Activated CD8-positive, alpha-beta memory T cell treated with anti-CD3 and anti-CD28 coated beads, Interleukin-2, amount 50 U/mL, for 4 hours (primary cell): ENCODE results near the gene AP1G2.
"Not testable (repeated sequence)": the region's sequence is repeated elsewhere in the genome, so short reads cannot be mapped to it uniquely, and the experiment has no call there.

ENCODE experiments used
- DNase-seq: peaks from one replicate; pipeline ENCODE4 v3.0.0-alpha.2; 2020

The AP1G2 gene

GRCh38 chr14:23590198-23590597 is 22.6 kb upstream of the AP1G2 start:
- no peak for DNase-seq

- no peak for DNase-seq
These were observed 22.0 kb upstream of the AP1G2 start for GRCh38 chr14:23589606-23590005.

GRCh38 chr14:23588884-23589598 is 21.4 kb upstream of the AP1G2 start:
- peak; percentile 73 for DNase-seq

- DNase-seq = not testable (repeated sequence)
These were observed 17.1 kb upstream of the AP1G2 start for GRCh38 chr14:23584527-23585203.

GRCh38 chr14:23583761-23584526 is 16.4 kb upstream of the AP1G2 start:
- not testable (repeated sequence) for DNase-seq

GRCh38 chr14:23582906-23583760 is 15.5 kb upstream of the AP1G2 start:
- no peak for DNase-seq

- DNase-seq = no peak
These were observed 13.3 kb upstream of the AP1G2 start for GRCh38 chr14:23580948-23581281.

- no peak for DNase-seq
These were observed 12.7 kb upstream of the AP1G2 start for GRCh38 chr14:23580152-23580926.

- DNase-seq = no peak
These were observed 12.1 kb upstream of the AP1G2 start for GRCh38 chr14:23579739-23580138.

GRCh38 chr14:23579311-23579630 is 11.7 kb upstream of the AP1G2 start:
- no peak for DNase-seq

GRCh38 chr14:23578560-23579310 is 11.1 kb upstream of the AP1G2 start, which contains the start of gene JPH4:
Gene JPH4, minus strand, starts transcription at chr14:23578790. Its CDS starts 1,337 bp downstream, at chr14:23577453.
- DNase-seq = no peak

GRCh38 chr14:23577710-23578392 is 10.3 kb upstream of the AP1G2 start:
- DNase-seq = no peak

- DNase-seq = no peak
These were observed 9.6 kb upstream of the AP1G2 start for GRCh38 chr14:23577004-23577681.

- no peak for DNase-seq
These were observed 5.9 kb upstream of the AP1G2 start for GRCh38 chr14:23573384-23574015.

- no peak for DNase-seq
These were observed 5.2 kb upstream of the AP1G2 start for GRCh38 chr14:23572836-23573235.

GRCh38 chr14:23572524-23572828 is 4.9 kb upstream of the AP1G2 start:
- DNase-seq = no peak

- DNase-seq = no peak
These were observed 4.3 kb upstream of the AP1G2 start for GRCh38 chr14:23571701-23572523.

- no peak for DNase-seq
These were observed 3.4 kb upstream of the AP1G2 start for GRCh38 chr14:23570806-23571483.
